IMR-90 (cell line): ENCODE results near the gene APP. TPM values are rescaled to one million over a fixed set of nuclear protein-coding genes. Genes with fewer than 3 reads are reported as not detected.

Experiments used
- ATAC-seq: fragments of 200-7000 bp; cut with Tn5 transposase; 2 replicates; pipeline ENCODE4 v1.9.1; 2020; ENCODE audit warnings: low read depth, mild to moderate bottlenecking, moderate library complexity
- BruUV-seq: library from RNA; stranded (reverse); fragments of 400-500 nt; replicated peaks from 2 replicates; lab custom pipeline; 2021; lab: Mats Ljungman, UMichigan
- CTCF ChIA-PET: fragments of 300-600 bp; formaldehyde crosslinking; extraction: SDS; loops from one replicate; lab custom pipeline; 2021; ENCODE audit warnings: antibody characterized with exemption; lab: Yijun Ruan, JAX
- POLR2A ChIA-PET: fragments of 300-600 bp; sonication (Branson Sonifier 250); formaldehyde crosslinking; loops from one replicate; lab custom pipeline; 2022; ENCODE audit warnings: antibody characterized with exemption; ENCODE audit not compliant: unreplicated experiment; lab: Charles Lee
- DNase-seq: peaks from one replicate; pipeline ENCODE4 v3.0.0; 2013
- H2AFZ ChIP-seq: replicated peaks from 2 replicates; pipeline ENCODE3; 2013; ENCODE audit warnings: low read length, mild to moderate bottlenecking; ENCODE audit not compliant: poor library complexity
- H2AK5ac ChIP-seq: 2 replicates; pipeline ENCODE4 v1.6.1; 2013; ENCODE audit warnings: low read depth, low read length, inconsistent platforms
- H2AK9ac ChIP-seq: replicated peaks from 2 replicates; pipeline ENCODE3; 2013; ENCODE audit warnings: mild to moderate bottlenecking, low read depth, low read length, moderate library complexity; ENCODE audit not compliant: poor library complexity
- H2BK120ac ChIP-seq: 2 replicates; pipeline ENCODE4 v1.6.1; 2013; ENCODE audit warnings: low read depth, low read length, inconsistent platforms
- H2BK15ac ChIP-seq: 3 replicates; pipeline ENCODE4 v1.6.1; 2013; ENCODE audit warnings: low read depth, low read length, inconsistent platforms
- H2BK20ac ChIP-seq: 2 replicates; pipeline ENCODE4 v1.6.1; 2013; ENCODE audit warnings: low read depth, mild to moderate bottlenecking, inconsistent platforms, low read length, moderate library complexity
- H2BK5ac ChIP-seq: 2 replicates; pipeline ENCODE4 v1.6.1; 2013; ENCODE audit warnings: mild to moderate bottlenecking, low read depth, low read length, inconsistent platforms; ENCODE audit not compliant: poor library complexity, severe bottlenecking
- H3K14ac ChIP-seq: replicated peaks from 2 replicates; pipeline ENCODE4 v1.6.1; 2013; ENCODE audit warnings: low read depth, low read length, inconsistent platforms
- H3K18ac ChIP-seq: 2 replicates; pipeline ENCODE4 v1.6.1; 2013; ENCODE audit warnings: low read depth, low read length, control low read depth
- H3K23ac ChIP-seq: 2 replicates; pipeline ENCODE4 v1.6.1; 2013; ENCODE audit warnings: low read depth, low read length, inconsistent platforms
- H3K27ac ChIP-seq: 2 replicates; pipeline ENCODE4 v1.5.1; 2013; ENCODE audit warnings: mild to moderate bottlenecking, control low read depth, low read length; ENCODE audit not compliant: insufficient read depth
- H3K27me3 ChIP-seq: 2 replicates; pipeline ENCODE4 v1.6.1; 2013; ENCODE audit warnings: low read length; ENCODE audit not compliant: control insufficient read depth, insufficient read depth
- H3K36me3 ChIP-seq: 2 replicates; pipeline ENCODE4 v1.6.1; 2013; ENCODE audit warnings: low read length, mixed read lengths; ENCODE audit not compliant: control insufficient read depth, insufficient read depth
- H3K4ac ChIP-seq: 2 replicates; pipeline ENCODE4 v1.6.1; 2013; ENCODE audit warnings: low read depth, low read length, inconsistent platforms
- H3K4me1 ChIP-seq: 2 replicates; pipeline ENCODE4 v1.6.1; 2013; ENCODE audit warnings: low read length, mixed read lengths; ENCODE audit not compliant: control insufficient read depth, insufficient read depth
- H3K4me2 ChIP-seq: 2 replicates; pipeline ENCODE4 v1.6.1; 2013; ENCODE audit warnings: low read depth, mild to moderate bottlenecking, control low read depth, low read length, moderate library complexity
- H3K4me3 ChIP-seq: 2 replicates; pipeline ENCODE4 v1.5.1; 2013; ENCODE audit warnings: low read depth, mild to moderate bottlenecking, control low read depth, low read length, moderate library complexity; ENCODE audit not compliant: insufficient read depth
- H3K56ac ChIP-seq: 2 replicates; pipeline ENCODE4 v1.6.1; 2013; ENCODE audit warnings: low read length, inconsistent platforms; ENCODE audit not compliant: insufficient read depth; ENCODE audit errors: extremely low read depth
- H3K79me1 ChIP-seq, 2 experiments: 2 replicates each; pipeline ENCODE4 v1.6.1; 2013; ENCODE audit warnings: low read length in 2 of 2, inconsistent platforms in 1 of 2, low read depth in 1 of 2
- H3K9ac ChIP-seq: 2 replicates; pipeline ENCODE4 v1.6.1; 2013; ENCODE audit warnings: low read depth, low read length, control low read depth
- H3K9me1 ChIP-seq: 2 replicates; pipeline ENCODE4 v1.6.1; 2013; ENCODE audit warnings: low read length, inconsistent platforms; ENCODE audit not compliant: insufficient read depth
- H3K9me3 ChIP-seq: 2 replicates; pipeline ENCODE4 v1.6.1; 2013; ENCODE audit warnings: low read length; ENCODE audit not compliant: control insufficient read depth, insufficient read depth
- H4K20me1 ChIP-seq: 2 replicates; pipeline ENCODE4 v1.6.1; 2013; ENCODE audit warnings: low read length, inconsistent platforms; ENCODE audit not compliant: insufficient read depth
- H4K5ac ChIP-seq: 2 replicates; pipeline ENCODE4 v1.6.1; 2013; ENCODE audit warnings: mild to moderate bottlenecking, low read depth, low read length, control low read depth
- H4K8ac ChIP-seq, 2 experiments: 2 replicates each; pipeline ENCODE4 v1.6.1; 2013; ENCODE audit warnings: low read depth in 2 of 2, low read length in 2 of 2, control low read depth in 1 of 2, inconsistent platforms in 1 of 2
- H4K91ac ChIP-seq: 2 replicates; pipeline ENCODE4 v1.6.1; 2013; ENCODE audit warnings: low read depth, low read length, inconsistent platforms; ENCODE audit not compliant: insufficient read depth
- BHLHE40 ChIP-seq: fragments of 150-350 bp; IDR thresholded peaks from 2 replicates; pipeline ENCODE4 v1.6.1; 2016; ENCODE audit warnings: mild to moderate bottlenecking, low read depth, low read length
- CEBPB ChIP-seq: IDR thresholded peaks from 2 replicates; pipeline ENCODE4 v1.6.1; 2012; ENCODE audit warnings: low read depth, low read length, improper control_type of control experiment
- FOS ChIP-seq: fragments of 150-350 bp; IDR thresholded peaks from 2 replicates; pipeline ENCODE4 v1.6.1; 2016; ENCODE audit warnings: low read depth, low read length
- MAFK ChIP-seq: IDR thresholded peaks from 2 replicates; pipeline ENCODE4 v1.6.1; 2012; ENCODE audit warnings: low read depth, low read length, improper control_type of control experiment
- RFX5 ChIP-seq: IDR thresholded peaks from 2 replicates; pipeline ENCODE4 v1.8.0; 2012; ENCODE audit warnings: low read depth, mild to moderate bottlenecking, low read length, moderate library complexity
- WGBS, 2 experiments: methylation state at CpG; one replicate each; pipeline versions ENCODE4 v1.1.5 to v1.1.7; 2013; ENCODE audit warnings: missing lambda C conversion rate in 2 of 2; ENCODE audit not compliant: insufficient read length in 1 of 2; ENCODE audit errors: extremely low coverage in 2 of 2; 5-methylcytosine and 5-hydroxymethylcytosine counted together
- dilution Hi-C: fragments of 300-500 bp; cut with HindIII; formaldehyde crosslinking; loops from one replicate; pipeline ENCODE4 v1.14.3; 2018; ENCODE audit warnings: low sequenced_read_pairs; ENCODE audit not compliant: unreplicated experiment
- in situ Hi-C: fragments of 300-500 bp; cut with MboI; formaldehyde crosslinking; loops from 3 replicates; pipeline ENCODE4 v1.14.3; 2019; ENCODE audit warnings: low sequenced_read_pairs, inconsistent platforms, mixed read lengths
- intact Hi-C: fragments of 100-400 bp; cut with micrococcal nuclease; formaldehyde crosslinking; loops from 2 replicates; pipeline ENCODE4 v1.10.0; 2022
- polyA plus RNA-seq, 3 experiments: library from polyadenylated mRNA; depleted of rRNA; stranded (reverse); fragments of >200 nt; gene quantifications; 2 replicates each; pipeline ENCODE4 v1.2.3, GENCODE V29; 2012; ENCODE audit warnings: low replicate concordance in 1 of 3
- total RNA-seq: library from RNA; depleted of rRNA; stranded (reverse); fragments of >200 nt; gene quantifications from 2 replicates; pipeline ENCODE4 v1.2.3, GENCODE V29; 2012

The APP gene
- total and polyA plus RNA-seq, 2 of the 4 experiments (the other 2 are of a cell fraction): 191 to 530 TPM

GRCh38 chr21:25845729-25846256 lies 324.8 kb downstream of the APP start:
- dilution Hi-C loops: no loop called here
- no peaks in the 10 kb centered on the region for H3K9me3 ChIP-seq
- ChIA-PET CTCF (interaction anchor here (1.0 kb wide), 1 partner anchor 44 kb away, joined by 3 read pairs; no protein-coding TSS in a partner anchor), POLR2A (interaction anchor here (0.5 to 0.6 kb wide), 2 partner anchors 10 to 247 kb away, joined by 4 to 5 read pairs; no protein-coding TSS in a partner anchor)
- no peak overlapping the region for H3K56ac ChIP-seq
- H2BK20ac ChIP-seq: no peak overlapping the region
- H3K23ac ChIP-seq: no peak overlapping the region
- no CpG with 5 or more reads among the region's 5 CpGs for WGBS, 2 experiments
- H3K4ac ChIP-seq: no peak overlapping the region
- no peaks in the 10 kb centered on the region for H3K9me1 ChIP-seq
- no peak overlapping the region for H2AFZ ChIP-seq
- no peak overlapping the region for H3K14ac ChIP-seq
- H3K9ac ChIP-seq: no peak overlapping the region
- H3K36me3 ChIP-seq: no peaks in the 10 kb centered on the region
- H3K27ac ChIP-seq: no peak overlapping the region
- H3K18ac ChIP-seq: no peak overlapping the region
- H3K79me1 ChIP-seq: no peaks in the 10 kb centered on the region
- no peak overlapping the region for H2BK15ac ChIP-seq
- intact Hi-C loops: no loop called here
- no peaks in the 10 kb centered on the region for H4K20me1 ChIP-seq
- in situ Hi-C loops: no loop called here
- no peak overlapping the region for H3K4me3 ChIP-seq
- peak; percentile 14 for DNase-seq
- no TSS peak for BruUV-seq
- no peak overlapping the region for H2BK5ac ChIP-seq
- H4K91ac ChIP-seq: no peak overlapping the region
- no peak overlapping the region for H2AK5ac ChIP-seq
- H4K8ac ChIP-seq: no peak overlapping the region
- peaks cover 3% of the 10 kb centered on the region; the same call in 1 of the 2 replicates for H3K4me1 ChIP-seq
- H3K4me2 ChIP-seq: 0 out of 2 replicates have a peak overlapping the region, but pooled peaks have one; percentile 16
- peak; percentile 80 for ATAC-seq
- peaks cover 11% of the 10 kb centered on the region for H3K27me3 ChIP-seq
- no peak for TF ChIP-seq RFX5
- no peak for TF ChIP-seq CEBPB
- no peak for TF ChIP-seq MAFK
- peak; percentile 69 for TF ChIP-seq BHLHE40
- TF ChIP-seq FOS: no peak
- H2AK9ac ChIP-seq: no peak overlapping the region
- no peak overlapping the region for H2BK120ac ChIP-seq
- H4K5ac ChIP-seq: no peak overlapping the region
